ENCODE results near the gene TMCO4. TPM values are rescaled to one million over a fixed set of nuclear protein-coding genes. Genes with fewer than 3 reads are reported as not detected.

The TMCO4 gene
- polyA plus RNA-seq, 5 donors, result 14.5 to 21.1 (median 17.2) TPM

GRCh38 chr1:19776287-19776686 is 23.4 kb downstream of the TMCO4 start:
- no peak for DNase-seq

DNA sequence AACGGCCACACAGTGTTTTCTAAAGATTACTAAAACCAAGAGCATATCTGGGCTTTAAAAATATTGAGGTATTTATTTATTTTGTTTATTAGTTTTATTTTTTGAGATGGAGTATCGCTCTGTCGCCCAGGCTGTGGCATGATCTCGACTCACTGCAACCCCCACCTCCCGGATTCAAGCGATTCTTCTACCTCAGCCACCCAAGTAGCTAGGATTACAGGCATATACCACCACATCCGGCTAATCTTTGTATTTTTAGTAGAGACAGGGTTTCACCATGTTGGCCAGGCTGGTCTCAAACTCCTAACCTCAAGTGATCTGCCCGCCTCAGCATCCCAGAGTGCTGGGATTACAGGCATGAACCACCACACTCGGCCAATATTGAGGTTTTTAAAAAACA is 23.9 kb downstream of the TMCO4 start:
- no peak for DNase-seq

GRCh38 chr1:19775317-19775716 is 24.4 kb downstream of the TMCO4 start:
- no peak for DNase-seq

DNA sequence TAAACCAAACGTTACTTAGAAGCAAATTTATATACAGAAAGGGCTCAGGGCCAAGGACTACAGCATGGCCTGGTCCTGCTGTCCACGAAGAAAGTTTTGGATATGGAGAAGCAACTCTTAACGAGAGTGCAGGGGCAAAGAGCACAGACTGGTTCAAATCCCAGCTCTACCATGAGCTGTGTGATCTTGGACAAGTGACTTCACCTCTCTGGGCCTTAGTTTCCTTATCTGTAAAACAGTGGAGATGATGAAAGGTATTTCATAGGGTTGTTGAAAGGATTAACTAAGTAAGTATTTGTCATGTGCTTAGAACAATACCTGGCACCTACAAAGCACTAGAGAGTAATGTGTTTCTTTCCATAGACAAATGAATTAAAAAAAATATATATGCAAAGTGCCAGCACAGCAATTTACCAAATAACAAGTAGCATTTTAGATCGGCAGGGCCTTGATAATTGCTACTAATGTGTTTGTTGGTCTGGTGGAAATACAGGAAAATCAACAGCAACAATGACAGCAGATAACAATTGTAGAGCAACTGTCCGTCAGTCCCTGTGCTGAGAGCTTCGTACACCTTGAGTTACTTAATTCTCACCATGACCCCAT is 25.4 kb downstream of the TMCO4 start:
- DNase-seq, result no peak

- no peak for DNase-seq
These were observed 26.2 kb downstream of the TMCO4 start for GRCh38 chr1:19773485-19773884.

- no peak for DNase-seq
These were observed 27.7 kb downstream of the TMCO4 start for GRCh38 chr1:19772053-19772452.

DNA sequence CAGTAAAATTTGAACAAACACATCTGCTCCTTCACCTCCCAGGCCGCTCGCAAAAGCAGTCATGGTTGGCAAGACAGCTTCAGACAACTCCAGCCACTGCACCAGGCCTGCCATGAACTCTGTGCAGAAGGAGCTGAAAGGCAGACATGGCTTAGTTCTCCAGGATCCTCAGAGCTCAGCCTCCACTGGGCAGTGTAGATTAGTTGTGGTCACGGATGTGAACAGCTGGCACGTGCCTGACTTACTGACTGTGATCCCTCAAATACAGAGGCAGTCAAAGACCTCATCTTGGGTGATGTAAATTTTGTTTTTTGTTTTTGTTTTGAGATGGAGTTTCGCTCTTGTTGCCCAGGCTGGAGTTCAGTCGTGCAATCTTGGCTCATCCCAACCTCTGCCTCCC is 28.4 kb downstream of the TMCO4 start:
- DNase-seq, result no peak

- DNase-seq, result no peak
These were observed 29.1 kb downstream of the TMCO4 start for GRCh38 chr1:19770436-19771190.

GRCh38 chr1:19769211-19769932 is 30.3 kb downstream of the TMCO4 start:
- DNase-seq, result no peak

DNA sequence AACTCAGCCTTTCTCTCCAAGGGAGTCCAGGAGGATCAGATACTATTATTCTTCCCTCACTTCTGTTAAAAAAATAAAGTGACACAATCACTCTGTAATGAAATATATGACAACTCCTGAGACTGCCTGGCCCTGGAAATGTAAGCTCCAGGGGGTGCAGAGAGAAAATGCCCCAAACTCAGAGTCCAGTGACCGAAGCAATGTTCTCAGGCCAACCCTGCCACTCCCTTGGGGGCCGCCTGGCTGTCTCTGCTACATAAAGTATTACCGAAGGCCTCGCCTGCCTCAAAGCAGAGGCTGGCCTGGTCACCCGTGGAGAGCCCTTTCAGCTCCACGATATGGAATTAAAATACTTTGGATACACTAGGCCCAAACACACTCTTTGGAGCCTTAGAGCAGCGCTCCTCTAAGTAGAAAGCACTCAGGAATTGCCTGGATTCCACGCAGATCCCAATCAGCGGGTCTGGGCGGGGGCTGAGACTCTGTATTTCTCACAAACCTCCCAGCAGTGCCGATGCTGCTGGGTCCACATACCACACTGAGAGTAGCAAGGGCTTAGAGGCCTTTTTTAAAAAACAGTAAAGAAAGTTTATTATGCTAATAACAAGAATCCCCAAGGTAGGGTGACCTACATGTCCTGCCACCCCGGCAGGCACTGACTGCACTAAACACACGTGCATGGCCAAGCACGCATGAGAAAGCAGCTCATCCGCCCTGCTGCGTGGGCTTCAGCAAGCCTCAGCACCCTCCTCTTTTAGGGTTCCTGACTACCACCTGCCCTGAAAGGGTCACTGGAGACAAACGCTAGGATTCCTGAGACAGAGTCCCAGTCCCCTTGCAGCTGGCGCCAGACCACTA is 31.1 kb downstream of the TMCO4 start:
- no peak for DNase-seq

- DNase-seq, result no peak
These were observed 34.1 kb downstream of the TMCO4 start for GRCh38 chr1:19765623-19766022.

DNA sequence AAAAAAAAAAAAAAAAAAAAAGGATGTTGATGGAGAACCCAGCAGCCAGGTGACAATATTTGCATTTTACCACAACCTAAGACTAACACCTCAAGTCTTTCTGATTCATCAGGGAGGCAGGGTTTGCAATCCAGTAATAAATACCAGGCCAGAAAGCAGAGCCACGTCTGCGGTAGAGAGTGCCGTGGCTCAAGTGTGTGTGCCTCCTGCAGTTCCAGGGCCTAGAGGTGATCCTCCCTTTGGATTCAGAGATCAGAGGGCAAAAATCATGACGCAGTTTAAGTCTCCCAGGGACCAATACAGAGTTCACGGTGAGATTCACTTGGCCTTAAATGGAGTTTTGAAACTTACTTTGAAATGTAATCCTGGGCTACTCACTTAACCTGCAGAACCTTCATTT is 34.9 kb downstream of the TMCO4 start:
- no peak for DNase-seq

DNA sequence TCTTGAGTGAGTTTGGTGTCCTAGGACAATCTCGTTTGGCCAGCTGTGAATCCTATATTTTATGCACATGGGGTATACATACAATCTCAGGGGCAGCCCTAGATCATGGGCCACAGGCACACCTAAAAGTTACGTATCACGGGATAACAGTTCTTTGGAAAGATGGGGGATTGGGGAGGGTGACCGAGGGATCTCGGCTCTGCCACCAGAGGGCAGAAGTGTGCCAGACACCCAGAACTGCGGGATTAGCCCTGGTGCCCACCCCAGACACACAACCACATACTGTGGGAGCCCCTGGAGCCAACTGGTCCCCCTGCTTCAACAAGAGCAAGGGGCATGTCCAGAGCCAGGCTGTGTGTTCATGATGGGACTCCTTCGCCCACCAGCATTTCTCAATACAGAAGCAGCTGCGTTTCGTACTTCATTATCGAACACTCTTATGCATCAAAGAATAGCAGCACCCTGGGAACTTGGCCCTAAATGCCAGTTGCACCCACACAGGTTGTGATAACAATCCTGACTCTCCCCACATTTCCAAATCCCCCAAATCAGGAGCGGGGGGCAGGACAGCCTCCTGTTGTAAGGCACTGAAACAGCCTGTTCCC is 37.4 kb downstream of the TMCO4 start:
- DNase-seq, result no peak

DNA sequence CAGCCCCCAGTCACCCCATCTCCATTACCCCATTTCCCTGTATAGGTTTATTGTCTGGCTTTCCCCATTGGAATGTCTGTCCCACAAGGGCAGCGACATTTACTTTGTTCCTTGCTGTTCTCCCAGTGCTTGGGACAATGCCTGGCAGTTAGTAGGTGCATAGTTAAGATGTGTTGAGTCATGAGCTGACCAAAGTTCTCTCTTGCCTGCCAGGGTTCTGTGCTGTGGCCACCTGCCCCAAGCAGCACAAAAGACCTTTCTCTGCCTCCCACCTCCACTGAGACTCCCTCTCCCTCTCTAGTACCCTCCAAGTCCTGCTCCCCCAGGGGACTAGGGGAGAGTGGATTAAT is 40.0 kb downstream of the TMCO4 start:
- DNase-seq, result no peak

- no peak for DNase-seq
These were observed 41.4 kb downstream of the TMCO4 start for GRCh38 chr1:19758227-19758830.

DNA sequence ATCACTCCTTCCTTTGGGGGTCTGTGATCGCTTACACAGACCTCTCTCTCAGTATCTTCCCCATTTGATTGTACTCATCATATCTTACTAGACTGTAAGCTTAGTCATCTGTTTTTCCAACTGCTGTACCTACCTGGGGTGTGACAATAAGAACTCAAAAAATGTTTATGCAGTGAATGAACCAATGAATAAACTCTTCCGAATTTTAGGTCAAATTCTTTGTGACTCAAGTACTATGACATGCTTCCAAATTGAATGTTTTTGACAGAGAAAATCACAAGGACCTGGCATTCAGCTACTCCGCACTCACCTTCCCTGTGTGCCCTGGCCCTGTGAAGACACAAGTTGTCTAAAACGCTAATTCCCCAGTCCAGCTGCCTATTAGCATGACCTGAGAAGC is 42.1 kb downstream of the TMCO4 start:
- DNase-seq, result no peak

DNA sequence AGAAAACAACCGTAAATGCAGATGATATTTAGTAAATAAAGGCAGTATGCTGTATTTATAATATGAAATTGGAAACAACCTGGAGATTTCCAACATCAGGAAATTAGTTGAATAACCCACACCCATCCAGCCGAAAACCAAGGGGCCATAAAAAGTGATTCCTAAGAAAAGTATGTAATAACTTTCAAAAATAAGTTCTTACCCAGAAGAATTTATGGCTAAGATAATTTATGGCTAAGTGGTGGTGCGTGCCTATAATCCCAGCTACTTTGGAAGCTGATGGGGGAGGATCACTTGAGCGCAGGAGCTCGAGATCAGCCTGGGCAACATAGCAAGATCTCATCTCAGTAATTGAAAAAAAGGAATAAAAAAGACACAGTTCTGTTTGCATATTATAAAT is 43.2 kb downstream of the TMCO4 start:
- no peak for DNase-seq

DNA sequence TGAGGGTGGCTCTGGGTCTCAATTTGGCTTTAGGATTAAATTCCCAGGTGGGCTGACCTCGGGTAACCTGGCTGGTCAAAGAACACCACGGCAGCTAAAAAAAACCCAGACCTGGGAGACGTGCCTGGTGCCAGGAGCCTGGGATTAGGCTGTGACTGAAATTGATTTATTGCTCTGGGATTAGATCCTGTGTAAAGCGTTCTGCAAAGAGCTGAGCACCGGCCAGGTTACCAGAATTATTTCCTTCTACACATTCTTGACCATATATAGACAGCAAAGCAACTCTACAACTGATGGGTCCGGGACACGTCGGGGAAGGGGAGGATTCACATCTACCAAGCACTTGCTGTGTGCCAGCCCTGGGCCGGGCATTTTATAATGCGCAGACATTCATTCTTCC is 45.2 kb downstream of the TMCO4 start:
- no peak for DNase-seq

- DNase-seq, result no peak
These were observed 47.5 kb downstream of the TMCO4 start for GRCh38 chr1:19752083-19752696.

GRCh38 chr1:19750882-19751276 is 48.8 kb downstream of the TMCO4 start:
- DNase-seq, result no peak
